BLaER1 treated with 17β-estradiol and CSF1 and Interleukin-3, amounts not matched to agents 10 nM and 100 nM (cell line): ENCODE measurements around the gene CFAP54.

Experiments used
- H3K27ac ChIP-seq, 11 experiments: shearing (Covaris generic); formaldehyde crosslinking; 2 replicates each; pipeline ENCODE4 v1.8.1; 2022
- H3K27me3 ChIP-seq, 11 experiments: shearing (Covaris generic); formaldehyde crosslinking; 2 replicates each; pipeline ENCODE4 v1.8.1; 2022
- H3K36me3 ChIP-seq, 11 experiments: shearing (Covaris generic); formaldehyde crosslinking; 2 replicates each; pipeline ENCODE4 v1.8.1; 2022
- H3K4me1 ChIP-seq, 10 experiments: shearing (Covaris generic); formaldehyde crosslinking; 2 replicates each; pipeline ENCODE4 v1.8.1; 2022
- H3K4me2 ChIP-seq, 11 experiments: shearing (Covaris generic); formaldehyde crosslinking; 2 replicates each; pipeline ENCODE4 v1.8.1; 2022
- H3K4me3 ChIP-seq, 10 experiments: shearing (Covaris generic); formaldehyde crosslinking; 2 replicates each; pipeline ENCODE4 v1.8.1; 2022
- H3K9ac ChIP-seq, 11 experiments: shearing (Covaris generic); formaldehyde crosslinking; 2 replicates each; pipeline ENCODE4 v1.8.1; 2022
- H3K9me3 ChIP-seq, 11 experiments: shearing (Covaris generic); formaldehyde crosslinking; replicated peaks in 1 of 11; 2 replicates each; pipeline ENCODE4 v1.8.1; 2022
- H4K20me1 ChIP-seq, 11 experiments: shearing (Covaris generic); formaldehyde crosslinking; 2 replicates each; pipeline ENCODE4 v1.8.1; 2022
- Cebpa-rat ChIP-seq, 11 experiments: shearing (Covaris generic); IDR thresholded peaks; 2 replicates each; pipeline ENCODE4 v1.8.1; 2022

The CFAP54 gene

GRCh38 chr12:96872961-96873360 is 383.6 kb downstream of the CFAP54 start:
- Histone ChIP-seq H3K4me3 (no peak overlapping the region), H4K20me1 (no peaks in the 10 kb centered on the region), H3K27me3 (no peaks in the 10 kb centered on the region), H3K9me3 (peaks cover 0 to 10% (median 0%) of the 10 kb centered on the region in 11 experiments; a peak in 3 of 22 replicates), H3K27ac (no peak overlapping the region), H3K9ac (no peak overlapping the region), H3K36me3 (no peaks in the 10 kb centered on the region), H3K4me2 (no peak overlapping the region), H3K4me1 (no peaks in the 10 kb centered on the region)
- TF ChIP-seq Cebpa-rat (IDR thresholded peaks at IDR 0.05), result no peak

DNA sequence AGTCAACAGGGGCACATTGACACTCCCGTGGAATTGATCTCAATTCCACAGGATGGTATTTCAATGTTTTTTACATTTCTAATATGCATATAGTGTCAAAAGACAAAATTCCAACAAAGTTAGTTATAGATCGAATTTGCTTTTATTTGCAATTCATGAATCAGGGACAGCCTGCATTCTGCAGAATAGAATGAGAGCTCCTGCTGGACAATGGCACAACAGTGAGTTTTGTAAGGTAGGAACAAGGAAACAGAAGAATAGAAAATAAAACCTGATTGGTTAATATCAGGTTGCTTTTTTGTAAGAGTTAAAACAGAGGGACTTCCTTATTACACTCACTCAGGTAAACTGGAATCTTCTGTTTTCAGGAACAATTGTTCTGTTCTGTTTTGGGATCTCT is 384.8 kb downstream of the CFAP54 start:
- Histone ChIP-seq H3K4me2 (no peak overlapping the region), H3K9ac (no peak overlapping the region), H4K20me1 (no peaks in the 10 kb centered on the region), H3K4me1 (no peaks in the 10 kb centered on the region), H3K4me3 (no peak overlapping the region), H3K27ac (no peak overlapping the region), H3K36me3 (no peaks in the 10 kb centered on the region), H3K27me3 (no peaks in the 10 kb centered on the region), H3K9me3 (peaks cover 0 to 10% (median 0%) of the 10 kb centered on the region in 11 experiments; a peak in 3 of 22 replicates)
- TF ChIP-seq Cebpa-rat (IDR thresholded peaks at IDR 0.05), result no peak

- no peaks in the 10 kb centered on the region for H4K20me1 ChIP-seq
- TF ChIP-seq Cebpa-rat (IDR thresholded peaks at IDR 0.05), result no peak
- no peak overlapping the region for H3K4me2 ChIP-seq
These were observed 387.6 kb downstream of the CFAP54 start for GRCh38 chr12:96876966-96877365.

GRCh38 chr12:96878704-96879103 is 389.3 kb downstream of the CFAP54 start:
- H3K4me1 ChIP-seq, result no peaks in the 10 kb centered on the region
- H3K36me3 ChIP-seq, result no peaks in the 10 kb centered on the region
- H3K9ac ChIP-seq, result no peak overlapping the region
- no peaks in the 10 kb centered on the region for H3K27me3 ChIP-seq
- no peaks in the 10 kb centered on the region for H3K9me3 ChIP-seq
- no peak overlapping the region for H3K4me2 ChIP-seq
- H3K4me3 ChIP-seq, result no peak overlapping the region
- no peak overlapping the region for H3K27ac ChIP-seq
- H4K20me1 ChIP-seq, result no peaks in the 10 kb centered on the region
- no peak for TF ChIP-seq Cebpa-rat (IDR thresholded peaks at IDR 0.05)

More at GRCh38 chr12:96876966-96877365, 387.6 kb downstream of the CFAP54 start:
- Histone ChIP-seq H3K4me1 (no peaks in the 10 kb centered on the region), H3K4me3 (no peak overlapping the region), H3K36me3 (no peaks in the 10 kb centered on the region), H3K27me3 (no peaks in the 10 kb centered on the region), H3K27ac (no peak overlapping the region), H3K9ac (no peak overlapping the region), H3K9me3 (peaks cover 0 to 9% (median 0%) of the 10 kb centered on the region in 11 experiments; a peak in 3 of 22 replicates)

GRCh38 chr12:96879301-96879700 is 389.9 kb downstream of the CFAP54 start:
- H3K4me2 ChIP-seq, result no peak overlapping the region
- H3K4me1 ChIP-seq, result no peaks in the 10 kb centered on the region
- H3K4me3 ChIP-seq, result no peak overlapping the region
- no peak overlapping the region for H3K9ac ChIP-seq
- H3K36me3 ChIP-seq, result no peaks in the 10 kb centered on the region
- no peak for TF ChIP-seq Cebpa-rat (IDR thresholded peaks at IDR 0.05)
- no peaks in the 10 kb centered on the region for H3K9me3 ChIP-seq
- H3K27me3 ChIP-seq, result no peaks in the 10 kb centered on the region
- no peak overlapping the region for H3K27ac ChIP-seq
- H4K20me1 ChIP-seq, result no peaks in the 10 kb centered on the region

- H3K4me2 ChIP-seq, result no peak overlapping the region
- no peaks in the 10 kb centered on the region for H3K9me3 ChIP-seq
- no peaks in the 10 kb centered on the region for H3K27me3 ChIP-seq
- TF ChIP-seq Cebpa-rat (IDR thresholded peaks at IDR 0.05), result no peak
- no peak overlapping the region for H3K4me3 ChIP-seq
- H3K4me1 ChIP-seq, result no peaks in the 10 kb centered on the region
- no peak overlapping the region for H3K9ac ChIP-seq
- no peaks in the 10 kb centered on the region for H3K36me3 ChIP-seq
- H3K27ac ChIP-seq, result no peak overlapping the region
- H4K20me1 ChIP-seq, result no peaks in the 10 kb centered on the region
These were observed 390.8 kb downstream of the CFAP54 start for GRCh38 chr12:96880220-96880619.

DNA sequence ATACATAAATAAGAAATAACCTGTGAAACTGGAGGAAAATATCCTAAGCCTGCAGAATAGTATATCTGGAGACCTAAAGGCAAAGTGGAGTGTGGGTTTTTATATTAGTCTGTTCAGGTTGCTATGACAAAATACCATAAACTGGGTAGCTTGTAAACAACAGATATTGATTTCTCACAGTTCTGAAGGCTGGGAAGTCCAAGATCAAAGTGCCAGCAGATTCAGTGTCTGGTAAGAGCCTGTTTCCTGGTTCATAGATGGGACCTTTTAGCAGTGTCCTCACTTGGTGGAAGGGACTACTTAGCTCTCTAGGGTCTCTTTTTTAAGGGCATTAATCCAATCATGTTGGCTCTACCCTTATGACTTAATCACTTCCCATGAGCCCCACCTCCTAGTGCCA is 392.2 kb downstream of the CFAP54 start:
- no peaks in the 10 kb centered on the region for H3K27me3 ChIP-seq
- H3K9ac ChIP-seq, result no peak overlapping the region
- no peaks in the 10 kb centered on the region for H4K20me1 ChIP-seq
- no peak overlapping the region for H3K27ac ChIP-seq
- H3K9me3 ChIP-seq, result no peaks in the 10 kb centered on the region
- no peak for TF ChIP-seq Cebpa-rat (IDR thresholded peaks at IDR 0.05)
- H3K36me3 ChIP-seq, result no peaks in the 10 kb centered on the region
- no peak overlapping the region for H3K4me2 ChIP-seq
- no peaks in the 10 kb centered on the region for H3K4me1 ChIP-seq
- no peak overlapping the region for H3K4me3 ChIP-seq

- Histone ChIP-seq H3K4me2 (no peak overlapping the region), H3K9ac (no peak overlapping the region), H3K36me3 (no peaks in the 10 kb centered on the region), H3K9me3 (no peaks in the 10 kb centered on the region), H3K4me3 (no peak overlapping the region), H4K20me1 (no peaks in the 10 kb centered on the region), H3K4me1 (no peaks in the 10 kb centered on the region), H3K27me3 (no peaks in the 10 kb centered on the region), H3K27ac (no peak overlapping the region)
- no peak for TF ChIP-seq Cebpa-rat (IDR thresholded peaks at IDR 0.05)
These were observed 393.5 kb downstream of the CFAP54 start for GRCh38 chr12:96882862-96883261.

- Histone ChIP-seq H4K20me1 (no peaks in the 10 kb centered on the region), H3K36me3 (no peaks in the 10 kb centered on the region), H3K27ac (no peak overlapping the region), H3K9ac (no peak overlapping the region), H3K9me3 (no peaks in the 10 kb centered on the region), H3K4me3 (no peak overlapping the region), H3K4me1 (no peaks in the 10 kb centered on the region), H3K27me3 (no peaks in the 10 kb centered on the region), H3K4me2 (no peak overlapping the region)
- TF ChIP-seq Cebpa-rat (IDR thresholded peaks at IDR 0.05), result no peak
These were observed 394.2 kb downstream of the CFAP54 start for GRCh38 chr12:96883571-96883970.

DNA sequence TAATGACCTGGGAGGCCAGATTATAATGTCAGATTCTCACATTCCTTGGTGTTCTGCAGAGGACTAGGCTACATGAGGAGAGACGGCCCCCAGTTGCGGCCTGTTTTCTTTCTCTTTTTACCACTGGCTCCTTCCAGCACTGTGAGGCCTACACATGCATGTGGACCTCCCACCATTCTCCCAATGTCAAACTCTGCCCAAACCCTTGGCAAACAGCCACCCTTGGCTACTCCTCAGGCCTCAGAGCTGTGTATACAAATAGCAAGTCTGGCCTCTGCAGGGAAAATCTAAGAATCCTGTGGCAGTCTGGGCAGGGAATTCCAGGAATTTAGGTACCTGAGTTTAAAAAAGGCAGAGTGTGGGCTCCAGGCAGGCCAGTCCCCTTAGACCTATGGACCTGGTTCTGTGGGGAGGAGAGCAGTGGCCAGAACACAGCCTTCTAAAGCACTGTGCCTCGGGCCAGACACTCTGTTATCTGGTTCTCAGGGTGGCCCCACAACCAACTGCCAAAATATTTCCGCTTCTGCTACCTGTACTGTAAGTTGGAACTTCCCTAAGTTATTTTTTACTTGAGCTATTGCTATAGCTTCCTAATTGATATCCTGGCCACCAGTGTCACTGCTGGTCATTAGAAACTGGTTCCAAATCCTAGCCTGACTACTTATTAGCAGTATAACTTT is 397.8 kb downstream of the CFAP54 start:
- Histone ChIP-seq H3K4me2 (no peak overlapping the region), H3K36me3 (no peaks in the 10 kb centered on the region), H4K20me1 (no peaks in the 10 kb centered on the region), H3K9me3 (no peaks in the 10 kb centered on the region), H3K9ac (no peak overlapping the region), H3K4me3 (no peak overlapping the region), H3K27ac (no peak overlapping the region), H3K27me3 (no peaks in the 10 kb centered on the region), H3K4me1 (no peaks in the 10 kb centered on the region)
- TF ChIP-seq Cebpa-rat (IDR thresholded peaks at IDR 0.05), result no peak
